ENCODE results near the gene JAZF1. TPM values are rescaled to one million over a fixed set of nuclear protein-coding genes. Genes with fewer than 3 reads are reported as not detected.

JAZF1 gene
- total and polyA plus RNA-seq, 2 experiments from 2014 or later = 9.5 to 12.1 TPM

DNA sequence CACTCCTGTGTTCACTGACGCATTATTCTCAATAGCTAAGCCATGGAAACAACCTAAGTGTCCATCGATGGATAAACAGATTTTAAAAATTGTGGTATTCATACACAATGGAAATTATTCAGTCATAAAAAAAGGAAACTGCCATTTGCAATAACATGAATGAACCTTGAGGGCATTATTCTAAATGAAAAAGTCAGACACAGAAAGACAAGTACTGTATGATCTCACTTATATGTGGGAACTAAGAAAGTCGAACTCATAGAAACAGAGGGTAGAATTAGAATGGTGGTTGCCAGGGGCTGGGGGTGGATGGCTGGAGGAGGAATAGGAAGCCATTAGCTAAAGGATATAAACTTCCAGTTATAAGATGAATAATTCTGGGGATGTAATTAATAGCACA is 71.8 kb downstream of the JAZF1 start:
- H2AFZ ChIP-seq = no peak overlapping the region
- peaks cover 6% of the 10 kb centered on the region for H3K79me2 ChIP-seq
- no peaks in the 10 kb centered on the region for H3K9me3 ChIP-seq (ENCODE audit: low read depth)
- H3K4me2 ChIP-seq = no peak overlapping the region
- TF ChIP-seq CTCF (IDR thresholded peaks at IDR 0.05; ENCODE audit: poor library complexity) = no peak
- no peak for TF ChIP-seq EZH2 (IDR thresholded peaks at IDR 0.05; ENCODE audit: borderline replicate concordance)
- TF ChIP-seq EZH2phosphoT487 (IDR thresholded peaks at IDR 0.05; ENCODE audit: low read depth, severe bottlenecking, unreplicated experiment) = no peak
- no peaks in the 10 kb centered on the region for H3K36me3 ChIP-seq (replicated peaks; ENCODE audit: insufficient read depth, low read depth)
- WGBS (ENCODE audit: low lambda C conversion rate, missing lambda C conversion rate) = 97% methylated on average over 3 of the region's 3 CpGs
- no peaks in the 10 kb centered on the region for H4K20me1 ChIP-seq (ENCODE audit: insufficient read depth, poor library complexity, severe bottlenecking)
- no peaks in the 10 kb centered on the region for H3K9me2 ChIP-seq (replicated peaks; ENCODE audit: insufficient read depth)
- H3K4me3 ChIP-seq = no peak overlapping the region
- H3K27me3 ChIP-seq = no peaks in the 10 kb centered on the region
- no peak overlapping the region for H3K27ac ChIP-seq
- DNase-seq (ENCODE audit: low spot score) = no peak
- H3K4me1 ChIP-seq (ENCODE audit: insufficient read depth) = peaks cover 12% of the 10 kb centered on the region

- Histone ChIP-seq H3K27me3 (no peaks in the 10 kb centered on the region), H3K27ac (no peak overlapping the region), H3K9me2 (replicated peaks; ENCODE audit: insufficient read depth) (no peaks in the 10 kb centered on the region), H2AFZ (no peak overlapping the region), H3K4me2 (no peak overlapping the region), H3K4me3 (no peak overlapping the region), H3K4me1 (ENCODE audit: insufficient read depth) (peaks cover 13% of the 10 kb centered on the region), H3K36me3 (replicated peaks; ENCODE audit: insufficient read depth, low read depth) (no peaks in the 10 kb centered on the region), H3K79me2 (peaks cover 6% of the 10 kb centered on the region), H3K9me3 (ENCODE audit: low read depth) (no peaks in the 10 kb centered on the region), H4K20me1 (ENCODE audit: insufficient read depth, poor library complexity, severe bottlenecking) (no peaks in the 10 kb centered on the region)
- DNase-seq (ENCODE audit: low spot score) = no peak
- TF ChIP-seq CTCF (IDR thresholded peaks at IDR 0.05; ENCODE audit: poor library complexity) = no peak
- TF ChIP-seq EZH2 (IDR thresholded peaks at IDR 0.05; ENCODE audit: borderline replicate concordance) = no peak
- no peak for TF ChIP-seq EZH2phosphoT487 (IDR thresholded peaks at IDR 0.05; ENCODE audit: low read depth, severe bottlenecking, unreplicated experiment)
- WGBS (ENCODE audit: low lambda C conversion rate, missing lambda C conversion rate) = 91% methylated on average over 3 of the region's 3 CpGs
Observed at GRCh38 chr7:28107960-28108359, 72.6 kb downstream of the JAZF1 start.

DNA sequence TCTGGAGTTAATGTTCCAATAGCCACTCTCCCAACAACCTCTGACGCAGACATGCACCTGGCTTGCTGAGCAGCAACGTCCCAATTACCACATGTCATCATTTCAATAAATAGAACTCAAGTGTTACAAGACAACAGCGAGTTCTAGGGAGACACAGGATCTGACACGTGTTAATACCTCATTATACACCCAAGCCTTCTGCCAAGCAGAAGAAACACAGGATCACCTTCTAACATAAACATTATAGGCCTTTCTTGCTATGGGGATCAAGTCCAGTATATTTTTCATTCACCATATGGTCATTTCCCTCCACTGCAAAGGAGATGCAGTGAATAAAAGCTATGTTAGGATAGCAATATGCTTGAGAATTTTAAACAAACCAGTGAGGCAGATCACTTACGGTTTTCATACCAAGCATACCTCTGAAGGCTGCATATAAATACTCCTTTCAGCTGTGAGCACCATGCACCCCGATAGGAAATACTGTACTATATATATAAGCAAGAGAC is 74.2 kb downstream of the JAZF1 start:
- Histone ChIP-seq H3K27ac (no peak overlapping the region), H3K79me2 (peaks cover 6% of the 10 kb centered on the region), H3K4me2 (no peak overlapping the region), H3K4me1 (ENCODE audit: insufficient read depth) (peaks cover 13% of the 10 kb centered on the region), H3K36me3 (replicated peaks; ENCODE audit: insufficient read depth, low read depth) (no peaks in the 10 kb centered on the region), H3K27me3 (no peaks in the 10 kb centered on the region), H2AFZ (no peak overlapping the region), H3K9me2 (replicated peaks; ENCODE audit: insufficient read depth) (no peaks in the 10 kb centered on the region), H3K9me3 (ENCODE audit: low read depth) (no peaks in the 10 kb centered on the region), H4K20me1 (ENCODE audit: insufficient read depth, poor library complexity, severe bottlenecking) (no peaks in the 10 kb centered on the region), H3K4me3 (no peak overlapping the region)
- WGBS (ENCODE audit: low lambda C conversion rate, missing lambda C conversion rate) = 34% methylated on average over 6 of the region's 6 CpGs
- TF ChIP-seq EZH2phosphoT487 (IDR thresholded peaks at IDR 0.05; ENCODE audit: low read depth, severe bottlenecking, unreplicated experiment) = no peak
- TF ChIP-seq EZH2 (IDR thresholded peaks at IDR 0.05; ENCODE audit: borderline replicate concordance) = no peak
- no peak for DNase-seq (ENCODE audit: low spot score)

DNA sequence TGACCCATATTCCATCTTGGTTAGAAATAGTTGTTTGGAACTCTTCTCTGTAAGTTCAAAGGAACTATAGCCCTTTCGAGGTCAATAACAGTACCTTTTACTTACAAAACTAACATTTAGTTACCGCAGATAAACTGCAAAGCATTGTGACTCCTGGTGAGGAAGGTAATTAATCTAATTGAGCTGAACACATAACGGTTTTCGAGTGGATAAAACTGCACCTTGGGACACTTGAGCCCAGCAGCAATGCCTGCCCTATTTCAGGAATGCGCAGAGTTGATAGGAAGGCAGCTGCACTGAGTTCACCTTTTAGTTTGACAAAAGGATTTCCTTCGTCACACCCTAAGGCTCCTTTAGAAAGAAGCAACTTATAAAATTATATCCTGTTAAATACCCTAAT is 75.4 kb downstream of the JAZF1 start:
- Histone ChIP-seq H3K4me3 (no peak overlapping the region), H3K27ac (no peak overlapping the region), H3K27me3 (no peaks in the 10 kb centered on the region), H4K20me1 (ENCODE audit: insufficient read depth, poor library complexity, severe bottlenecking) (no peaks in the 10 kb centered on the region), H3K4me2 (no peak overlapping the region), H3K36me3 (replicated peaks; ENCODE audit: insufficient read depth, low read depth) (no peaks in the 10 kb centered on the region), H3K9me2 (replicated peaks; ENCODE audit: insufficient read depth) (no peaks in the 10 kb centered on the region), H3K79me2 (peaks cover 6% of the 10 kb centered on the region), H2AFZ (no peak overlapping the region), H3K9me3 (ENCODE audit: low read depth) (no peaks in the 10 kb centered on the region), H3K4me1 (ENCODE audit: insufficient read depth) (peaks cover 13% of the 10 kb centered on the region)
- no peak for DNase-seq (ENCODE audit: low spot score)
- WGBS (ENCODE audit: low lambda C conversion rate, missing lambda C conversion rate) = 75% methylated on average over 6 of the region's 6 CpGs
- no peak for TF ChIP-seq EZH2phosphoT487 (IDR thresholded peaks at IDR 0.05; ENCODE audit: low read depth, severe bottlenecking, unreplicated experiment)
- no peak for TF ChIP-seq EZH2 (IDR thresholded peaks at IDR 0.05; ENCODE audit: borderline replicate concordance)
- TF ChIP-seq CTCF (IDR thresholded peaks at IDR 0.05; ENCODE audit: poor library complexity) = no peak

Measured in hepatocyte (in vitro differentiated cells).